Measurements from ENCODE around the gene MBD1.
"Not testable (repeated sequence)": the region's sequence is repeated elsewhere in the genome, so short reads cannot be mapped to it uniquely, and the experiment has no call there.

The MBD1 gene

DNA sequence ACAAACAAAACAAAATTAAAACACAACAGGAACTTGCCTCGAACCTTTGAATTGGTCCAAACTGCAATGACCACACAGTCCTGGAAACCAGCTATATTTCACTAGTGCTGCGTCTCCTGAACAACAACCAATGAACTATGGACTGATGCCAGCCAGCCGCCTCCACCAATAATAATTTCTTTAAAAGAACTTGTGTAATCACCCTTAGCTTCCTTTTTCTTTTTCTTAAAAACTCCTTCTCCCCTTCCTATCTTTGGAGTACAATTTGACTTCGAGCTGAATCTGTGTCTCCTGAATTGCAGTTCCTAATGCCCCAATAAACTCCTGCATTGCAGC is 7.8 kb upstream of the MBD1 start:
- no peak for DNase-seq (ENCODE audit: low spot score)

DNA sequence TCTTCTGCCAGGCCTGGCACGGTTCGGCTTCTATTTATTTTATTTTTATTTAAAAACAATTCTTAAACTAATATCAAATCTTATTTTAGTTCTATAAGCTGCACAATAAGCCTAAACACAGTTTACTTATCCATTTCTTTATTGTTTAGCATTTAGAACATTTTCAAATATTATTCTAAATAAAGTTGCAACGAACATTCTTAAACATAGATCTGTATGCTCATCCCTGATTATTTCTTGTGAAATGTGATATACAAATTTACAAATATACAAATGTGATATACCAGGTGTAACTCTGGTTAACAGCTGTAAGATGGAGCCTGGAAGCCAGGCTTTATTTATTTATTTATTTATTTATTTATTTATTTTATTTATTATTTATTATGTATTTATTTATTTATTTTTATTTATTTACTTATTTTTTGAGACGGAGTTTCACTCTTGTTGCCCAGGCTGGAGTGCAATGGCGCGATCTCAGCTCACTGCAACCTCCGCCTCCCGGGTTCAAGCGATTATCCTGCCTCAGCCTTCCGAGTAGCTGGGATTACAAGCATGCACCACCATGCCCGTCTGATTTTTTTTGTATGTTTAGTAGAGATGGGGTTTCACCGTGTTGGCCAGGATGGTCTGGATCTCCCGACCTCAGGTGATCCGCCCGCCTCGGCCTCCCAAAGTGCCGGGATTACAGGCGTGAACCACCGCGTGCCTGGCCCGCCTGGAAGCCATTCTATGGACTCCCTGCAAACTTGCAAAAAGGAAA is 7.2 kb upstream of the MBD1 start:
- not testable (repeated sequence) for DNase-seq (ENCODE audit: low spot score)

DNA sequence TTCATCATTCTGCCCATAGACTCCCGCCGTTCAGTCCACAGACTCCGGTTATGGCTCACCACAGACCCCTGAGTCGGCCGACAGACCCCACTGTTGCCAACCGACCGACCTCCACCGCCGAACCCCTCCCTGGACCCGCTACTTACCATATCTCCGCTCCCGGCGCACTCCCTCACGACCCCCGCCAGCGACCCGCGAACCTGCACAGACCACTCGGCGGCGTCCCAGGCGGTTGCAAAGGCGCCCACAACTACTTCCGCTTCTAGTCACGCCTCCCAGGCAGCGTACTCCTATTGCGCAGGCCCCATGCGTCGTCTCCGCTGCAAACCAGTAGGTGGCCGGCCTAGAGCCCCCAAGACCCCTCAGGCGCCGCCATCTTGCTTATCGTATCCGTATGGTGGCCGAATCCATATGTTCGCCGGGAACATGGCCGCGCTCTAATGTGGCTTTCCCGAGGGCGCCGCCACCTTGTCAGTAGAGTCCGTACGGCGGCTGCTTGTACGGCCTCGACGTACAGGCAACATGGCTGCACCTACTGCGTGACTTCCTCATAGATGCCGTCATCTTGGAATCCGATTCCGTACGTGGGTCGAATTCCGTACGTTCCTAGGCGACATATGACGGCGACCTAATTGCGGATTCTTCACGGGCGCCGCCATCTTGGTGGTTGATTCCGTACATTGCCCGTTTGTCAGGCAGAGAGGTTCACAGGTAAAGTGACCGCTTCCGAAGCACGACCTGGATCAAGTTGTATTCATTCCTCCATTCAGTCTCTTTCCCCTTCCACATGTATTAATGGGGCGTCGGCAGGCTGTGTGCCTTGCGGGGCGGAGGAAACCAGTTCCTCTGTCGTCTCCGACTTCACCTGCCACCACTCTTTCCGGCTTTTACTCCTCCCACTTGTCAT is 6.4 kb upstream of the MBD1 start, which contains the start of gene CXXC1:
CXXC1 (minus strand) TSS at position 252 of the 907 bp plus-strand sequence; CDS start at position 149, 103 bp downstream.
- peak; percentile 98 for DNase-seq (ENCODE audit: low spot score)

DNA sequence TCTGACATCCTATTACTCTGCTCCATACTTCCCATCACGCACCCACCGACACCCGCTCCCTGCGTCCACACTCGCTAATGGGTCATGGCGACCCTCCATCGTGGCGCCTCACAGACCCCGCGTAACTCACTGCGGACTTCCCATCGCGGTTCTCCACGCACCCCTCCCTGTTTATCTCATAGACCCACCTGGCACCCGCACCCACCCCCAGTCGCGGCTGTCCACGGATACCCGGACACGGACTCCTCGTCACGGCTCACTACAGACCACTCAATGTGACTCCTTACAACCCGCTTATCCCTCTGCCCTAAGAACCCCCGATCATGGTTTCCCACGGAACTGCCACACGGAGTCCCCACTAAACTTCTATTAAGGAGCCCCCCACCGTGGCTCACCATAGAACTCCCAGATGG is 5.7 kb upstream of the MBD1 start:
- DNase-seq (ENCODE audit: low spot score), result no peak

DNA sequence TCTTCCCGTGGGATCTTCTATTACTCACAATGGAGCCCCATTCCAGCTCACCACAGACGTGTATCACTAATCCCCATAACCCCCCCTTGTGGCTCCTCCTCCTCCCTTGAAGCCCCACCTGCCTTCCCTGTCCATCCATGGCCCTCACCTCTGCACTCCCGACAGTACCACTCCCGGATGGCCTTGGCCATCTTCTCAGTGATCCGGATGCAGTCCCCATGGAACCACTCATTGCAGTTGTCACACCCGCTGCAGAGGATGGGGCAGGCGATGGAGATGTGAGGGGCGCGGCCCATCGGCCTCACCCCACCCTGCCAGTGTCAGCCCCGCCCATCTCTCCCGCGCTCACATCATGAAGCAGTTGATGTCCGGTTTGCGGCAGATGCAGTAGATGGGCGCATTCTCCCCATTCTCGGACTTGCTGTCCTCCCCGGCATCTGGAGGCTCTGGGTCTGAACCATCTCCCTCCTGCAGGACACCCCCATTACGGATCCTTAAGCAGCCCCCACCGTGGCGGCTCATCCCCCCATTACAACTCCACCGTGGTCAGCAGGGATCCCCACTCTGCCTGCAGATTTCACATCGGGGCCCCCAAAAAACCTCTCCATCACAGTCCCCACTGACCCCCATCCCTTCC is 5.2 kb upstream of the MBD1 start:
- peak; percentile 18 for DNase-seq (ENCODE audit: low spot score)

DNA sequence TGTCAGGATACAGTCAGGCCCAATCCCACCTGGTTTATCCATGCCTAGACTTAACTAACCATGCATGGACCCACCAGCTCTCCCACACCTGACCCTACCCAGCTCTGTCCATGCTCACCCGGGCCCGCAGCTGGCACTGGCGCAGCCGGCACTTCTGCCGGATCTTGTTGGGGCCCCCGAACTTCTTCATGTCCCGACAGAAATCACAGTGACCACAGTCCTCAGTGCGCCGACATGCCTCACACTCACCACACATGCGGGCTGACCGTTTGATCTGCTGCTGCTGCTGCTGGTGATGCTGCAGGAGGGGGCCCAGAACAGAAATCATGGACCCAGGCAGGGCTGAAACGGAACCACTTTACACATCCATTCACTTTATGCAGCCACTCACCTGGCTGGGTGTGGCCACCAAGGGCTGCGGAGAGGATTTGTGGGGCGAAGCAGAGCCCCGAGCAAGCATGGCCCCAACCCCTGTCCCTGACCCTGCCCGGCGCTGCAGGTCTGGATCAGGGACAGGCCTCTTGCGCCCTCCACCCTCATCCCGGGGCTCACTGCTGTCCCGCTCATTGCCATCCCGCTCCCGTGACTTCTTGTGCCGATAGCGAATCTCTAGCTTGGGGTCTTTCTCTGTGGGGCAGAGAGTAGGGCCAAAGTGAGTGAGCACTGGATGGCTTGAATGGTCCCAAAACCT is 4.5 kb upstream of the MBD1 start:
- DNase-seq (ENCODE audit: low spot score), result no peak

DNA sequence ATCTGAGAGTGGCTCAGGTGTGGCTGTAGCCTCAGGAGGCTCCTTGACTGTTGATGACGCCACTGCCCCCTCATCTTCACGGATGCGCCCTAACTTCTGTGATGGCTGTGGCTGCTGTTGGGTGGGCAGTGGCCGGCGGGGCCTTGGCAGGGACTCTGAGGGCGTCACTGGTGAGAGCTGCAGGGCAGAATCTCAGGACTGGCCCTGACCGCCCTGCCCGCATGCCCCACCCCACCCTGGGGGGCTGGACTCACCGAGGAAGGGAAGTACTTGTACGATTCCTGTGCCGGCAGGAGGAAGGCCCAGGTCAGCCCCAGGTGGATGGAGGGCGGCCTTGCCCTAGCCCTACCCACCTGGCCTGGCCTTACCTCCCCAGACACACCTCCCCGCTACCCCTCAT is 3.7 kb upstream of the MBD1 start:
- DNase-seq (ENCODE audit: low spot score), result no peak

DNA sequence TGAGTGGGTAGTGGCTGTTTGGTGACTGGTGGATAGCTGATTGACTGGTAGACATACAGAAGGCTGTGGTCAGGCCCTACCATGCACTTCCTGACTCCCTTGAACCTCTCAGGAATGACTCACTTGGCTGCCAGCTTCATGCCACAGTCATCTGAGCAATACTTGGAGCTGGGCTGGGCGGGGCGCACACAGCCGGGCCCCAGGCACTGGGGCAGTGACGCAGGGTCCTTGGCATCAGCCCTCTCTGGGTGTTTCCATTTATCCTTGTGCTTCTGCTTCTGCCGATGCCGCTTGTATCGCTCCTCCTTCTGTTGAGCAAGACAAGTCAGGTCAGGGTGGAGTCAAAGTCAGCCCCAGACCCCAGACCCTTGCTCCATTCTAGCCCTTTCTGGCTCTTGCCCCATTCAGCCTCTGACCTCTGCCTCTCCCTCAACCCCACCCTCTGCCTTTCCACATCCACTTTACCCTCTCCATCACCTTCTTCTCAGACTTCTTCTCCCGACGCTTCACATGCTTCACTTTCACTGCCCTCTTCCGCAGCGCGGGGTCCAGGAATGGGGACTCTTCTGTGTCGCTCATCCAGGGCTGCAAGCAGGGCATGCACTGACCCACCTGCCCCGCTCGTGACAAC is 3.0 kb upstream of the MBD1 start:
- DNase-seq (ENCODE audit: low spot score), result no peak

DNA sequence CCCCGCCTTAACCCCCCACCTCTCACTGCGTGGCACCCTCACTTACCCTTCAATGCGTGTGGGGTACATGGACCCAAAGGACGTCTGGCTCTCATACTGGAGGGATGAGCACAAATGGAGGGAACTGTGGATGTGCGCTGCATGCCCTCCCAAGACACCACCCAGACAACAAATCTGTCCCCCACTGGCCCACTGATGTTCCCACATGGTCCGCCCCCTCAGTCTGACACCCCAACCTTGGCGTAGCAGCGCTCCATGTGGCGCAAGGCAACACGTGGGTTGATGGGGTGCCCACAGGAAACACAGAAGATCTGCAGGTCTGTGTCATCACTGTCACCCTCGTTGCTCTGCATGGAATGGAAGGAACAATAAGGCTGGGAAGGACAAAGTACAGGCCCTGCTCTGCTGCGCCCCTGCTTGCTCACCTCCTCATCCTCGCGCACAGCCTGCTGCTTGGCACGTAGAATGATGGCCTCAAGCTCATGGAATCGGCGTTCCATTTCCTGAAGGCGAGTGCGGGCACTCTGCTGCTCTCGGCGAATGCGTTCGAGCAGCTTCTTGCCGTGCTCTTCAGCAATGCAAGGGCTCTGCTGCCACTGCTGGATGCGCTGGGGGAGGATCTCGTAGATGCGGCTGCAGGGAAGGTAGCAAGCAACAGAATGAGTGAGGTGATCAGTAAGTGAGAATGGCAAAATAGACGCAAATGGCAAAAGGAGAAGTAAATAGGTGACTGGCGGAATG is 2.3 kb upstream of the MBD1 start:
- no peak for DNase-seq (ENCODE audit: low spot score)

DNA sequence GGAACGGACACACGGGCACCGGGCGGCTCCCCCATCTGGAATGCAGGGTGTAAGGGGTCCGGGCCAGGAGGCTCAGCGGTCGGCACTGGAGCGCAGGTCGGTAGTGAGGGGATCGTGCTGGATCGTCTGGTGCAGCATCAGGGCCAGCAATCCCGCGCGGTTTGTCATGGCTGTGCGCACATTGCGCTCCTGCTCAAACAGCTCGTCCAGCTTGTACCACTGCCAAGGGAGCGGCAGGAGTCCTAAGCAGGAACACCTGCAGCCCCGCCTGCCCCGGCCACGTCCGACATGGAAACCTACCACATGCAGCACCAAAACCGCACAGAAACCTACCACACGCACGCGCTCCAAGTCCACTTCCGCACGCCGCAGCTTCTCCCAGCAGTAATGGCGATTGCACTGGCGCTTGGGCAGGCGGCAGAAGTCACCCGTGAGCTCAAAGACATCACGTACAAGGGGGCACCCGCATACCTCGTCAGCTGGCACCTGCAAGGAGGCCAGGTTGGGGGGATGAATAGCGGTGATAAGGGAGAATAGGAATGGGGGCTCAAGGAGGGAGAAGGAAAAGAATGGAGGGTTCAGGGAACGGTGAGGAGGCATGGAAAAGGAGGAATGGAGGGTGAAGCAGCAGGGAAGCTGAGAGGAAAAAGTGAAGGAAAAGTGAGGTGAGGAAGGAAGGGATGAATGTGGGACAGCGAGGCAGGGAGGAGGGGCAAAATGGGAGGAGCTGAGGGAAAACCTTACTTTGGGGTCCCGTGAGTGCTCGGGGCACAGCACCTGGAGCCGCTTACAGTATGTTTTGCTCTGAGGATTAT is 1.4 kb upstream of the MBD1 start:
- DNase-seq (ENCODE audit: low spot score), result no peak

DNA sequence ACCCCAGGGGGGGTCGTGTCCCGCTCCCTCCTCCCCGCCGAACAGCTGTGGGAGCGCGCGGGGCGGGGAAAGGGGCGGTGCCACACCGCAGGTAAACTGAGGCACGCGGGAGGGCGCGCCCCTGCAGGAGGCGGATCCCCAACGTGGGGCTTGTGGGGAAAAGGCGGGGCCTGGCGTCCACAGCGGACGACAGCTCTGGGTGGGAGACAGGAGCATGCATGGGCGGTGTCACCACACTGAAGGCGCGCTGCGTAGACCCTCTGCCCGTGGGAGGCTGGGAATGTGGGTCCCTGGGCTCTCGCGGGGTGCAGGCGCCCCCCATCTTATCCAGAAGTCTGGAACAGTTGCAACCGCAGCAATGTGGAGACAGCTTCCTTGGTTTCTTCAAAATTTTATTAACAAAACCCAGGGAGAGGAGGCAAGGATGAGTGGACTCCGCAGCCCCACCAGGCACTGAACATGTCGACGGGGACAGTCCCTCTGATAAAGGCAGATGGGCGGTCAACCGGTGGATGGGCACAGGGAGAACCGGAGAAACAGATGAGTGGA is 723 bp upstream of the MBD1 start:
- no peak for DNase-seq (ENCODE audit: low spot score)

DNA sequence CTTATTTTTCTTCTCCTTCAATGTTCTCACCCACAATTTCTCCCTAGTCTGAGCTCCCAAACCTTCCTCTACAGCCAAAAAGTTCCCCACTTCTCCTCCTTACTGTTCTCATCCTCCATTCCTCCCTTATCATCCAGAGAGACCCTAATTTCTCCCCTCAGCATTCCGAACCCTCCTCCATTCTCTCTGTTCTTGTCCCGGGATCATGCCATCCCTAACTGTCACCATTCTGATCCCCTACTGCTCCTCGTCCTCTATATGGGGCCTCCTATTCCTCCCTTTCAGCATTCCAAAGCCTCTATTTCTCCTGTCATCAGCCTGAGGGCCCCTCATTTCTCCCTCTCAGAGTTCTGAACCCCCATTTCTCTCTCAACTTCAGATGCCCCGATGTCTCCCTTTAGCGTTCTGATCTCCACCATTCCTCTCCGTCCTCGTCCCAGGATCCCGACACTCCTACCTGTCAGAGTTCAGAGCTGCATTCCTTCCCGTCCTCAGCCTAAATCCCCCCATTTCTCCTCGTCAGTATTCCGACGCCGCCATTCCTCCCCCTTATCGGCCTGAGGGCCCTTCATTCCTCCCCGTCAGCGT is 522 bp downstream of the MBD1 start:
- DNase-seq (ENCODE audit: low spot score), result no peak

DNA sequence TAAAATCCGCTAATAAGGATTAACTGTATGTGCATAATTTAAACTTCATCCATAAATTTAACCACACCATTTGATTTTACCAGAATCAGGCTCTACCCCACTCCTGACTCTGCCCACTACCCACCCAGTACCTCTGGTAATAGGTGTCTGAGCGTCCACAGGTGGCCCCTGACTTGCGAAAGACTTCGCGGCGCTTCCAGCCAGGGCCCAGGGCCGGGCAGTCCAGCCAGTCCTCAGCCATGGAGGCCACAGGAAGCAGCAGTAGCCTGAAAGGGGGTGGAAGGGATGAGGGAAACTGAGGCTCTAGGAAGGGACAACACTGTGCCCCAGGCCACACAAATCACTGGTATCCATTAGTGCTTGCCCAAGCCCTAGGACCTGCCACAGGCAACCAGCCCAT is 1.6 kb downstream of the MBD1 start:
- DNase-seq (ENCODE audit: low spot score), result no peak

DNA sequence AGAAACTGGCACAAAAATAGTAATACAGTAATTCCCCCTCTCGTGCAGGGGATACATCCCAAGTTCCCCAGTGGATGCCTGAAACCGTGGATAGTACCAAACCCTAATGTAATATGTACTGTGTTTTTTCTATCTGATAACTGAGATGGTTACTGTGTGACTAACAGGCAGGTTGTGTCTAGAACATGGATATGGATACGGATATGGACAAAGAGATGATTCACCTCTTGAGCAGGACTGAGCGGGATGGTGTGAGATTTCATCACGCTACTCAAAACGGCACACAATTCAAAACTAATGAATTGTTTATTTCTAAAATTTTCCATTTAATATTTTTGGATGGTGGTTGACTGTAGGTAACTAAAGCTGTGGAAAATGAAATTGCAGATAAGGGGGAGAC is 3.4 kb downstream of the MBD1 start:
- no peak for DNase-seq (ENCODE audit: low spot score)

DNA sequence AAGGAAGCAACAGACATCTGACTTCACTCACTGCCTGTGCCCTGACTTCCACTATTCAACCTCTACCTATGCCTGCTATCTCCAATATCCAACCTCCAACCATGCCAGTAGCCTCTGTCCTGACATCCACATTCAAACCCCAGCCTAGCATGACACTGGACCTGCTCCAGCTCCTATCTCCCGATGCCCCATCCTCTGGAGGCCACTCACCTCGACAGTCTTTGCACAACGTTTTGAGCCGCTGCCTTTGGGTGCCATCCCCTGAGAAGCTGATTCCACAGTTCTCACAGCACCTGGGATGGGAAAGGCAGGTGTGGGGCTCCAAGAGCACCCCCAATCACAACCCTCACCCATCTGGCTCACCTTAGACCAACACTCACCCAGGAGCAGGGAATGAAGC is 4.9 kb downstream of the MBD1 start:
- DNase-seq (ENCODE audit: low spot score), result no peak

DNA sequence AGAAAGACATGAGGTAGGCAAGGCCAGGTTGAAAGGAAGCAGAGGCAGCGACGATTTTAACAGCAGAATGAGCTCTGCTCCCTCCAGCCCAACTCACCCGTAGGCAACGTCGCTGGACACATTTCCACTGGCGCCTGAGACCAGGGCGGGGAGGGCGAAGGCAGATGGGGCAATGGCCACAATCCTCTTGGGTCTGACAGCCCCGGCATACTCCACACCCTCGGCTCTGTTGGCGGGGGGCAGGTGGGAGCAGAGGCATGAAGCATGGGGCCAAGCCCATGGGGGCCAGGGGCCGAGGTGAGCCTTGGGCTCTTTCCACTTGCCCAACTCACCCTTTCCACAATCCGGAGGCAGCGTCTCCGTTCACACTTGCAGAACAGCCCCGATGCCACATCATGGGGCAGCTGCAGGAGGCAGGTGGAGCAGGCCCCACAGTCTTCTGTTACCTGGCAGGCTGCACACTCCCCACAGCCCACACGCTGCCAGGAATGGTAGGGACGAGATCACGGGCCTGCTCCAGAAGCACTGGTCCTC is 5.8 kb downstream of the MBD1 start:
- DNase-seq (ENCODE audit: low spot score), result no peak

DNA sequence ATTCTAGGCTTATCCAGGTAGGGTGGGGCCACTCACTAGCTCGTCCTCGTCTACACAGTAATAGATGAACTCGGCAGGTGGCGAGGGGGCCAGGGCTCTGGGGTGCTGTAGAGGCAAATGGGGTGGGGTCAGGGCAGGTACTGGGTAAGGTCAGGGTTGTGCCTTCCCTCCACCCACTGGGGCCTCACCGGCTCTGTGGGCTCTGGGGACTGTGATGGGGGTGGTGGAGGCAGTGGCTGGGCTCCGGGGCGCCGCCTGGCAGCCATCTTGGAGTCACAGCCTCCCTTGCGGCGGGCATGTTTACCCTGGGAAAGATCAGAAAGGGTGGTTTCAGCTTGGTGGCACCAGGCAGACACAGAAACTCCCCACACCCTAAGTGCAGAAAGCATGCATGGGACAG is 6.4 kb downstream of the MBD1 start:
- DNase-seq (ENCODE audit: low spot score), result no peak

DNA sequence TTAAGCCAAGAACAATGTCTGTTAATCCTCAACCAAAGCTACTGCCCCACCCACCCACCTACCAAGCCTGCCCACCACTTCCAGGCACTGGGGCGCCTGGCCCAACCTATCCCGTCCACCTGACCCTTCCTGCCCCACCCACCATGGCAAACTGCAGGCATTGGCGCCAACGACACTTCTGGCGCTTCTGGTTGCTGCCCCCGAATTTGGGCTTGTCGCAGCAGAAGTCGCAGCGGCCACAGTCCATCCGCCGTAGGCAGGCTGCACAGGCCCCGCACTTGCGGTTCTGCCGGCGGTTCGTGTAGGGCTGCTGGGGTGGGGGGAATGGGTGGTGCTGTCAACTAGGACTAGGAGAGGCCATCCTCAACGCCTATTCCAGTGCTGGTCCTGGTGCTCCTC is 7.3 kb downstream of the MBD1 start:
- no peak for DNase-seq (ENCODE audit: low spot score)
